Erythroblast (primary cell): ENCODE measurements around the gene PDCD4.

ENCODE experiments used
- GATA1 ChIP-seq: IDR thresholded peaks from 2 replicates; pipeline ENCODE4 v1.6.1; 2011; ENCODE audit warnings: low read depth, mild to moderate bottlenecking, control low read depth, low read length, moderate library complexity
- POLR2A ChIP-seq: IDR thresholded peaks from 2 replicates; pipeline ENCODE4 v1.6.1; 2011; ENCODE audit warnings: mild to moderate bottlenecking, low read length

DNA sequence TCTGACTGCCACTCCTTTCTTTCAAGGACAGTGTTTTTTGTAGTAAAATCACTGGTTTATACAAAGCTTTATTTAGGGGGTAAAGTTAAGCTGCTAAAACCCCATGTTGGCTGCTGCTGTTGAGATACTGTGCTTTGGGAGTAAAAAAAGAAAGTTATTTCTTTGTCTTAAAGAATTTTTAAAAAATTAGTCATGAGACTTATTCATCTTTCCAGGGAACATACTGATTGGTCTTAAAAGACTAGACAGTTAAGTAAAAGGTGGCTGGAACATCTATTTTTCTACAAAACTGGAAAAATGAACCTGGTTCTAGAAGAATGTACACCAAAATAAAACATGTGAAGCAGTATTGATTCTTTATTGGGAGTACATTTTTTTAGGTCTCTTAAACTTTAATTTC is 26.7 kb downstream of the PDCD4 start:
- TF ChIP-seq POLR2A, result no peak
- no peak for TF ChIP-seq GATA1
